Left kidney (tissue), 2 donors: ENCODE measurements around the gene EDA. TPM values are rescaled to one million over a fixed set of nuclear protein-coding genes. Genes with fewer than 3 reads are reported as not detected.

Experiments used
- DNase-seq: peaks from one replicate; pipeline ENCODE4 v3.0.0-alpha.2; 2013
- polyA plus RNA-seq: library from polyadenylated mRNA; unstranded; fragments of 120-200 nt; gene quantifications from one replicate; pipeline ENCODE4 v1.2.1, GENCODE V29; 2013; ENCODE audit not compliant: insufficient read length

The EDA gene
- polyA plus RNA-seq, 1 donor, result 7.0 TPM

- DNase-seq, result no peak
These were observed 410.4 kb downstream of the EDA start for GRCh38 chrX:70026112-70026850.

DNA sequence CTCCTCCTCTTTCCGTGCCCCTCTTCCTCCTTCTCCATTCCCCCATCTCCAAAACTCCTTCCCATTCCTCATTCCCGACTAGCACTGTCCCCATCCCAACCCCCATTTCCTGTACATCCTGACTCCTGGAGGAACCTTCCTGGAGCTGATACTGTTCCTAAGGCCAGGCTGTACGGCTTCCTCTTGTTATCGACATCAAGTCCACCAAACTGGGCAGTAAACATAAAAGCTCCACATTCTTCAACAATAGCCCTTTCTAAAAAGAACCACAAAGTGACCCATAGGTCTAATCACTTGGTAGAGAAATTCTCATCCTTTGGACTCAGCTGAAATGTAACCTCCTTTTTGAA lies 410.9 kb downstream of the EDA start:
- DNase-seq, result no peak

- no peak for DNase-seq
These were observed 413.9 kb downstream of the EDA start for GRCh38 chrX:70029863-70030262.

DNA sequence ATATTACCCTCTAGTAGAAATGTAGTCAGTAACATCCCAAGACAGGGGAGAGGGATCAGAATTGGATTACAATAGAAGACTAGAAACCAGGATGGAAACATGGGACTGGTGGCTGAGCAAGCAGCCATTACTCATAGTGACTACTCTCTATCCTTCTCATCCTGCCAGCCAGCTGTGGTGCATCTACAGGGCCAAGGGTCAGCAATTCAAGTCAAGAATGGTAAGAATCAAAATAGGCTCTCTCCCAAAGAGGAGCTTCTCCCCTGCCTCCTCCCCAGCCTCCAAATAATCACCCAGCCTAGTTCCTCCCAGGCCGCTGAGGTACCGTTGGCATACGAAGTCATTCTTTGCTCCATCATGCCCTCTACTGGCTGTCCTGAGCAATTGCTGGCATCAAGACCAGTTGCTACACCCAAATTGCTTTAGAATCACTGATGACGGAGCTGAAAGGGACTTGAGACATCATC lies 414.4 kb downstream of the EDA start:
- peak; percentile 37 for DNase-seq

- DNase-seq, result no peak
These were observed 416.9 kb downstream of the EDA start for GRCh38 chrX:70032792-70033191.

GRCh38 chrX:70033348-70034051 lies 417.6 kb downstream of the EDA start:
- peak; percentile 7 for DNase-seq

DNA sequence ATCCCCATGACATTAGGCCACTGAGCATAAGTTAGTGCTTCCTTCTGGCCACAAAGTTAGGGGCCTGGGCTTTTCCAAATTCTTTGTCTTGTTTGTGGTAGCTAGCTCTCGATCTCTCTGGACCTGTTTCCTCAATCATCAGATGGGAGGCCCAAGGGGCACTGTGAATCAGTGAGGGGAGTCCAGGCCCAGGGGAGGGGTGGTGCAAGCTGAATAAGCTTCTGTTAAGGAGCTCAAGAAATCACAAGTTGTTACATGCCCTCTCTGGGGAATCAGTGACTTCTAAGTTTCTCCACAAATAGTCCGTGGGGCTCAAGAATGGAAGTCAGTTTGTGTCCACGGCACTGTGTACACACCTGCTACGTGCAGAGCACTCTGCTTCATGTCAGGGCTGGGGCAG lies 418.7 kb downstream of the EDA start:
- no peak for DNase-seq

DNA sequence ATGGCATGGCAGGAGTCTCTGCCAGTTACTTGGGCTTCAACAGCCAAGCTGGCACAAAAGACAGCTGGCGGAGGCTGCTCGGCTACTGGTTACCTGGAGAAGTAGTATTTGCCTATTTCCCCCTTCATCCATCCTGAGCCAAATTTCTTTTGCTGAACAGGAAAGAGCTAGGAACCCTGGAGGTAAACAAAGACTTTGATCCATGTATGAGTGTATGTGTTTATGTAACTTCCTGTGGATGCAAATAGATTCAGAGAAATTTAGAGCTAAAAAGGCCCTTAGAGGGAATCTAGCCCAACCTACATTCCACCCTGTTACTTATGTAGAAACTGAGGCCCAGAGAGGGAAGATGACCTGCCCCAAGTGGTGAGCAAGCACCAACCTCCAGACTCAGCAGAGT lies 422.6 kb downstream of the EDA start:
- DNase-seq, result no peak

GRCh38 chrX:70038951-70039350 lies 423.0 kb downstream of the EDA start:
- DNase-seq, result no peak

DNA sequence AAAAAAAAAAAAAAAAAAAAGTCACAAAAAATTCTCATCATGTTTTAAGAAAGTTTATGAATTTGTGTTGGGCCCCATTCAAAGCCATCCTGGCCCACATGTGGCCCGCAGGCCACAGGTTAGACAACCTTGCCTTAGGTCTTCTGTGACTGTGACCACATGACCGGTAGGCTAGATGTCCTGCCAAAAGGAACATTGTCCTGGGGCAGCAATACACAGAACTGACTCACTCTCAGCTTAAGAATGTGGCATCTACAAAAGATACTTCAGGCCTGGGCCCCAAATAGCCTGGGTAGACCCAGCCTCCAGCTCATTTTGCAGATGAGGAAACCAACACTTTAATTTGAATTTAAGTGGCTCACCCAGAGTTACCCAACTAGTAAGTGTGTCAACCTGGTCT lies 423.8 kb downstream of the EDA start:
- no peak for DNase-seq

DNA sequence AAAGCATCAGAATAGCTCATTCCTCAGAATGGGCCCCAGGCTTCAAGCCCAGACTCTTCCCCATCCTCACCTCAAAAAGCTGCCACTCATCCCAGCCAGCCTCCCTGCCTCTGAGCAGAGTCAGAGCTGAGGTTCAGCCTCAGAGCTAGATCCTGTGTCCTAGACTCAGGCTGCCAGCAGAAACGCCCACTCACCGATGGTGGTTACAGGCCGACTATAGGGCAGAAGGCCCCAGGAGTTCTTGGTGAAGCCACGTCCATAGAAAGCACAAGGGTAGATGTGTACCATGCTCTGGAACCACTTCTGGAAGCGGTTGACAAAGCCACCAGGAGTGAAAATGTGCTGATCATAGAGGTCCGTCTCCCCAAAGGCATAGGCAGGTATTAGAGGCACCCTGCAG lies 426.1 kb downstream of the EDA start:
- DNase-seq, result no peak

- no peak for DNase-seq
These were observed 426.8 kb downstream of the EDA start for GRCh38 chrX:70042399-70043371.

DNA sequence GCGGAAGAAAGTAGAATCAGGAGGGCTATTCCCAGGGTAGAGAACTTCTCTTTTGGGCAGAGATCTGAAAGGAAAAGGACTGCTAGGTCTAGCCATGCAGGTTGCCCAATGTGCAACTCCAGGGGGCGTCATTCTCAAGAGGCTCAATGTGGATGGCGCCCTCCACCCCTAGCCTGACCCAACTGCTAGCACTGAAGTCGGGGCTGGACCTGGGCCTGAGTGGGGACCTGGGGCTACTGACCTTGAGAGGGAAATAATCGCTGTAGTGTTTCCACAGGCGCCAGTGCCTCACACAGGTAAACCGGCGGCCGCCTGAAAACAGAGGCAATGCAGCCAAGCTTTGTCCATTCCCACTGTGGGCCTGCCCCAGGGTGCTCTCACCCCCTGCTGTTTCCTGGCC lies 427.8 kb downstream of the EDA start:
- no peak for DNase-seq

DNA sequence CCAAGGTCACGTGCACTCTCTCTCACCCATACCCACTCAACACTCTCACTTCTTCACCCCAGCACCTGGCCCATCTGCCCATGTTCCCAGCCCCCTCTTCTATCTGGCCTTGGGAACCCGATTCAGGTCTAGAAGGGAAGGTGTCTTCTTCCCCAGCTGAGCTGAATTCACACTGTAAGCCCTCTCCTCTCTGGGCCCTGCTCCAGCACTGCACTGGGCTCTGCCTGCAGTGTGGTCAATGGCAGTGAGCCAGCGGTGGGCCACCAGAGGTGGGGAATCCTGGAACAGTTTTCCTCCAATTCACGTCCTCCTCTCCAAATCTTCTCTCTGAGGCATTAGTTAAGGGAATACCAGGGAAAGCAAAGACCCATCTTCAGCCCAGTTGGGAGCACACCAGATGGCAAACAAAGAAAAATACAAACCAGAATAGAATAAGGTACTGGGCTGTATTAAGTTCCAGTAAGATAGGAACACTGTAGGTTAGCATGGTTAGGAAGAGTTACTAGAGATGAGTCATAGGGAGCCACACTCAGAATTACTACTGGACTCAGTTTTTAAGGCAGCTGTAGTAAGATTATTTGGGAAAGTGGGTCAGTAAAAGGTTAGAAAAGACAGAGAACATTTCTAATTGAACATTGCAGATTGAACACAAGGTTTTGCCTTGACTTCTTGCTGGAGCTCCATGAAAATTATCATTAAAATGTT lies 428.8 kb downstream of the EDA start:
- DNase-seq, result no peak

DNA sequence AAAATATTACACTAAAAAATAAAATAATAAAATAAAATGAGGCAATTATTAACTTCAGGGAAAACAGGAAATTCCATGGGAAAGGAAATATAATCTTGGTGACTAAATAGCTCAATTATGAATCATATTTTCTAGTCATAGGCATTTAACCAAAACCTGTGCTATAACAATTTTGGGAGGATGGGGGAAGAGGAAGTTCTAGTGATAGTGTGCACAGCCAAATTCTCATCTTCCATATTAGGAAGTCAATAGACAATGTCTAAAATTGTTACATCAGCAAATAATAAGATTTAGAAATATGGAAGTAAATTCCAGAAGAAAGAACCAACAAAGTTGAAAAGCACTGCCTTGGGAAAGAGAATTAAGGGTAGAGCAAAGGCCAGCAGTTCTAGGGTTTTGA lies 431.1 kb downstream of the EDA start:
- no peak for DNase-seq

DNA sequence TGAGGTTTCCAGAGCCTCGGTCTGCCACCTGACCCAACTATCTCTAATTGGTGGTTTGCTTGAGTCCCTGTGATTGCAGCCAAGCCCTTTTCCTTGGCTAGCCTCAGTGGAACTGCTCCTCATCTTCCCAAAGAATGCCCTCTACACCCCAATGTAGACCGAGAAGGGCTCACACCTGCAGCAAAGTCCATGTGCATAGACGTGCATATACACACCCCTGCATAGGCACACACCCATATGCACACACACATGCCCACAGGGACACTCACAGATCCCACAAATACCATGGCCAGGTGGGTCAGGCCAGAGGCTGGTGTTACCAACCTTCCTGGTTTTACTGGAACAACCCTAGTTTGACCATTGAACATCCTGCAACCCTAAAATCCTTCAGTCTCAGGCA lies 433.5 kb downstream of the EDA start:
- DNase-seq, result no peak

GRCh38 chrX:70049925-70050324 lies 434.0 kb downstream of the EDA start, which contains the start of gene AWAT2:
TSS of gene AWAT2 (minus strand) at chrX:70049938. CDS start at chrX:70049932, 6 bp downstream.
- no peak for DNase-seq

DNA sequence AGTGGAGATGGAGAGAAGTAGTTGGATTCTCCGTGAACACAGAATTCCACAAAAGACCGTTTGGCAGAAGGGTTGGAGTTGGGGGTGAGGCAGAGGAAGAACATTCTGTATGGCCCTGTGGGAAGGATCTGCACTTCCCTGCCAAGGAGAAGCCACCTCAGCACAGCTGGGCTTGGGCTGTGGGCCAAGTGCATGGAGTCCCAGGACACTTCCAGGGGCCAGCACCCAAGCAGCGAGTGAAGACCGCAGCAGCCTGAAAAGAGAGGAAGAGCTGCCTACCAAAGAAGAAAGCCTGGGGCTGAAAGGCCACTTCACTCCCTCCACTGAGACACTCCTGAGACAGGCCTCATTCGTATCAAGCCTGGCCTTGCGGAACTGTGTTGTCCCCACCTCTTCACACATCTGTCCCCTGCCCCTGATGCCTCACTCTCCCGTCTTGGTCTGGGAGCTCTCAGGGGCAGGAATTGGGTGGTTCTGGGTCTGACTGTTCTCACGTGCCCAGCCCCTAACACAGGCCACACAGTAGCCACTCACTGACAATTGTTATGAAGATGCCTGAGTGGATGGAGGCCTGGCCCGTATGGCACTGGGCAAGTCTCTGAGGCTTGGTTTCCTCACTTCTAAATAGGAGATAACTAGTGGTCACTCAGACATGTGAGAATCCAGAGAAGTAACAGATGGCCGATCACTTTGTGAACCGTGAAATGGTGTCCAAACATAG lies 437.1 kb downstream of the EDA start:
- DNase-seq, result no peak

GRCh38 chrX:70054391-70054790 lies 438.5 kb downstream of the EDA start:
- no peak for DNase-seq

DNA sequence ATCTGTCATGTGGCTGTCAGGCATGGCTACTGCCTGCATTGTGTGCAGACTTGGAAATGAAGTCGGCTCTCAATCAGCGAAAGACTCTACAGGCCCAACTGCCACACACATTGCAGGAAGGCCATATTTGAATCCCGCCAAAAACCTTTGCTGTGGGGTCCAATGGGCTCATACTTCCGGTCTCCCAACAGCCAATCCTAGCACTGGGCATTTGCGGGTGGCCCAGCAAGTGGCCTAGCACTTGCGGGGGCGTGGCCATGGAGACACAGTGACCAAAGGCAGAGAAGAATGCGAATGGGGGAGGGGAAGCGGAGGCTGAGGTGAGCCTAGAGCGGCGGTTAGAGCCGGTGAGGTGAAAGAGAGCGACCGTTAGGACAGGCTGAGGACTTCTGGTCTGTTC lies 446.2 kb downstream of the EDA start, which contains the start of gene OTUD6A:
Gene OTUD6A, plus strand, starts transcription at position 382 of the 400 bp plus-strand sequence. CDS start 68 bp downstream, outside the sequence.
- no peak for DNase-seq

GRCh38 chrX:70062961-70063550 lies 447.1 kb downstream of the EDA start:
- no peak for DNase-seq
